Esophagus squamous epithelium (tissue), 4 donors: Measurements from ENCODE around the gene SGCD.

Source experiments
- POLR2A ChIP-seq, 4 donors: fragments of 450-650 bp; IDR thresholded peaks; one replicate each; pipeline ENCODE4 v1.6.1; 2017; ENCODE audit warnings: antibody characterized with exemption in 4 of 4, mild to moderate bottlenecking in 4 of 4, moderate library complexity in 3 of 4
- TF ChIP-seq, protein P1 (sequence below), 6 experiments: fragments of 450-650 bp in 4 of 6; fragments of 200-600 bp in 2 of 6; sonication (generic) in 2 of 6; IDR thresholded peaks; one replicate each; pipeline ENCODE4 v1.5.1; 2016 to 2019; ENCODE audit warnings: antibody characterized with exemption in 6 of 6, mild to moderate bottlenecking in 4 of 6, moderate library complexity in 4 of 6

DNA sequence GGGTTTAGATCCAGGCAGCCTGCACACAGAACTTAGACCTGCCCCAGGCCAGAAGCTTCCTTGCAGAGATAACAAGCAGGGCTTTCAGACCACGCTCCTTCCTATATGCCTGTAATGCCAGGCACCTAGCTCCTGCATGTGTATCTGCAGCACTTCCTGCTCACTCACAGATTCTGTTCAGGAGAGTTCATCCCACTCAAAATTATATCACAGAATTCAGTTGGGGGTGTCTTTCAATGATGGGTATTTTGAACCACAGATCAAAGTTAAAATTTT lies 105.8 kb downstream of the SGCD start:
- TF ChIP-seq, protein P1, sequence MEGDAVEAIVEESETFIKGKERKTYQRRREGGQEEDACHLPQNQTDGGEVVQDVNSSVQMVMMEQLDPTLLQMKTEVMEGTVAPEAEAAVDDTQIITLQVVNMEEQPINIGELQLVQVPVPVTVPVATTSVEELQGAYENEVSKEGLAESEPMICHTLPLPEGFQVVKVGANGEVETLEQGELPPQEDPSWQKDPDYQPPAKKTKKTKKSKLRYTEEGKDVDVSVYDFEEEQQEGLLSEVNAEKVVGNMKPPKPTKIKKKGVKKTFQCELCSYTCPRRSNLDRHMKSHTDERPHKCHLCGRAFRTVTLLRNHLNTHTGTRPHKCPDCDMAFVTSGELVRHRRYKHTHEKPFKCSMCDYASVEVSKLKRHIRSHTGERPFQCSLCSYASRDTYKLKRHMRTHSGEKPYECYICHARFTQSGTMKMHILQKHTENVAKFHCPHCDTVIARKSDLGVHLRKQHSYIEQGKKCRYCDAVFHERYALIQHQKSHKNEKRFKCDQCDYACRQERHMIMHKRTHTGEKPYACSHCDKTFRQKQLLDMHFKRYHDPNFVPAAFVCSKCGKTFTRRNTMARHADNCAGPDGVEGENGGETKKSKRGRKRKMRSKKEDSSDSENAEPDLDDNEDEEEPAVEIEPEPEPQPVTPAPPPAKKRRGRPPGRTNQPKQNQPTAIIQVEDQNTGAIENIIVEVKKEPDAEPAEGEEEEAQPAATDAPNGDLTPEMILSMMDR (IDR thresholded peaks at IDR 0.05), result no peak
- no peak for TF ChIP-seq POLR2A (IDR thresholded peaks at IDR 0.05)
